Neuronal stem cell (in vitro differentiated cells): ENCODE measurements around the gene FFAR4.

Experiments used
- DNase-seq: peaks from one replicate; pipeline ENCODE4 v3.0.0-alpha.2; 2013; ENCODE audit warnings: low spot score
- H2AFZ ChIP-seq: one replicate; pipeline ENCODE4 v1.6.1; 2013; ENCODE audit warnings: mild to moderate bottlenecking, low read length, inconsistent platforms
- H2AK5ac ChIP-seq: 2 replicates; pipeline ENCODE4 v1.6.1; 2013; ENCODE audit warnings: low read depth, mild to moderate bottlenecking, inconsistent platforms, low read length, moderate library complexity, mixed read lengths
- H2BK120ac ChIP-seq: 2 replicates; pipeline ENCODE4 v1.6.1; 2013; ENCODE audit warnings: low read depth, mild to moderate bottlenecking, inconsistent platforms, low read length, moderate library complexity, mixed read lengths
- H2BK12ac ChIP-seq: one replicate; pipeline ENCODE4 v1.6.1; 2013; ENCODE audit warnings: low read length, inconsistent platforms
- H2BK15ac ChIP-seq: 2 replicates; pipeline ENCODE4 v1.6.1; 2013; ENCODE audit warnings: mild to moderate bottlenecking, low read length, inconsistent platforms, mixed read lengths
- H2BK5ac ChIP-seq: one replicate; pipeline ENCODE4 v1.6.1; 2013; ENCODE audit warnings: inconsistent platforms, mild to moderate bottlenecking, low read length, moderate library complexity
- H3K14ac ChIP-seq: one replicate; pipeline ENCODE4 v1.6.1; 2013; ENCODE audit warnings: low read length, inconsistent platforms
- H3K18ac ChIP-seq: 2 replicates; pipeline ENCODE4 v1.6.1; 2013; ENCODE audit warnings: low read length, inconsistent platforms
- H3K23ac ChIP-seq: 2 replicates; pipeline ENCODE4 v1.6.1; 2013; ENCODE audit warnings: low read depth, mild to moderate bottlenecking, mixed read lengths, low read length, inconsistent platforms; ENCODE audit not compliant: poor library complexity
- H3K27ac ChIP-seq: replicated peaks from 3 replicates; pipeline ENCODE4 v1.5.1; 2013; ENCODE audit warnings: low read length, inconsistent platforms
- H3K27me3 ChIP-seq, 3 experiments: 2 replicates each; pipeline ENCODE4 v1.6.1; 2013; ENCODE audit warnings: low read length in 3 of 3, mild to moderate bottlenecking in 2 of 3, inconsistent platforms in 1 of 3, low read depth in 1 of 3, mixed read lengths in 1 of 3, moderate library complexity in 1 of 3; ENCODE audit not compliant: control insufficient read depth in 3 of 3, insufficient read depth in 3 of 3
- H3K36me3 ChIP-seq, 2 donors: replicated peaks in 1 of 2; 2 replicates each; pipeline ENCODE4 v1.6.1; 2013; ENCODE audit warnings: low read length in 2 of 2; ENCODE audit not compliant: control insufficient read depth in 2 of 2, insufficient read depth in 2 of 2
- H3K4ac ChIP-seq: 2 replicates; pipeline ENCODE4 v1.6.1; 2013; ENCODE audit warnings: inconsistent platforms, mild to moderate bottlenecking, low read length, moderate library complexity
- H3K4me1 ChIP-seq, 2 donors: 1 replicate in 1 of 2; 2 replicates in 1 of 2; pipeline ENCODE4 v1.6.1; 2013; ENCODE audit warnings: low read length in 2 of 2, low read depth in 1 of 2; ENCODE audit not compliant: control insufficient read depth in 2 of 2, insufficient read depth in 1 of 2
- H3K4me2 ChIP-seq: one replicate; pipeline ENCODE4 v1.6.1; 2013; ENCODE audit warnings: mild to moderate bottlenecking, low read length, inconsistent platforms; ENCODE audit not compliant: insufficient read depth, poor library complexity, severe bottlenecking
- H3K4me3 ChIP-seq, 2 donors: 2 replicates each; pipeline ENCODE4 v1.5.1; 2013; ENCODE audit warnings: low read length in 2 of 2, mild to moderate bottlenecking in 2 of 2, inconsistent platforms in 1 of 2, moderate library complexity in 1 of 2
- H3K79me1 ChIP-seq: one replicate; pipeline ENCODE4 v1.6.1; 2013; ENCODE audit warnings: low read depth, mild to moderate bottlenecking, inconsistent platforms, low read length, moderate library complexity
- H3K9ac ChIP-seq: one replicate; pipeline ENCODE4 v1.6.1; 2013; ENCODE audit warnings: mild to moderate bottlenecking, low read depth, low read length, inconsistent platforms; ENCODE audit not compliant: poor library complexity
- H3K9me3 ChIP-seq, 2 donors: replicated peaks in 1 of 2; 2 replicates each; pipeline versions ENCODE3 to v1.6.1; 2013; ENCODE audit warnings: low read length in 2 of 2, mild to moderate bottlenecking in 2 of 2, inconsistent platforms in 1 of 2, low read depth in 1 of 2, mixed read lengths in 1 of 2, moderate library complexity in 1 of 2; ENCODE audit not compliant: control insufficient read depth in 2 of 2, insufficient read depth in 1 of 2
- H4K8ac ChIP-seq: one replicate; pipeline ENCODE4 v1.6.1; 2013; ENCODE audit warnings: low read depth, mild to moderate bottlenecking, inconsistent platforms, low read length, moderate library complexity
- H4K91ac ChIP-seq: one replicate; pipeline ENCODE4 v1.6.1; 2013; ENCODE audit warnings: low read length, low read depth, mild to moderate bottlenecking, inconsistent platforms; ENCODE audit not compliant: poor library complexity
- WGBS, 2 donors: extraction: QIAGEN DNeasy Blood & Tissue Kit; methylation state at CpG; one replicate each; pipeline ENCODE4 v1.1.7; 2013; ENCODE audit warnings: missing lambda C conversion rate in 2 of 2, mixed read lengths in 1 of 2; ENCODE audit not compliant: insufficient read length in 2 of 2, insufficient replicate concordance in 1 of 2; ENCODE audit errors: extremely low coverage in 2 of 2; 5-methylcytosine and 5-hydroxymethylcytosine counted together

The FFAR4 gene

DNA sequence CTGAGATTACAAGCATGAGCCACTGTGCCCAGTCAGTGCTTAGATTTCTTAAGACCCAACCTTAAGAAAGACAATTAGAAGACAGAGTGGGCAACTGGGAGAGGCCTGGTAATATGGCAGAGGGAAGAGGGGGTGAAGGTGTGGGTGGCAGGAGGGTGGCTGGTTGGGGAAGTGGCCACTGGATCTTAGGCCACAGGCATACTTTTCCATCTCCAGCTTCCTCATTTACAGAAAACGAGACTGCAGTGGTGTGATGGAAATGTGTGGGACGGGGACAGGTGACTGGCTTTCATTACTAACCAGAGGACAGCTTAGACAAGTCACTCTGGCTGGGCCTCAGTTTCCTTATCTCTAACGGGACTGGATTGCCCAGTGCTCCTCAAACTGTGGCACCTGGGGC is 1.0 kb upstream of the FFAR4 start:
- H3K23ac ChIP-seq: no peak overlapping the region
- no peak overlapping the region for H3K4me2 ChIP-seq
- H3K18ac ChIP-seq: no peak overlapping the region
- WGBS, 2 donors: no CpG with 5 or more reads among the region's 3 CpGs
- H3K14ac ChIP-seq: no peak overlapping the region
- no peak overlapping the region for H3K4me3 ChIP-seq
- peaks cover 3% of the 10 kb centered on the region in 2 donors for H3K4me1 ChIP-seq
- no peak overlapping the region for H2BK5ac ChIP-seq
- no peak overlapping the region for H2BK120ac ChIP-seq
- H3K9me3 ChIP-seq: no peaks in the 10 kb centered on the region
- no peak overlapping the region for H3K27ac ChIP-seq
- no peaks in the 10 kb centered on the region for H3K36me3 ChIP-seq
- no peak overlapping the region for H2BK15ac ChIP-seq
- H3K9ac ChIP-seq: no peak overlapping the region
- H2AFZ ChIP-seq: no peak overlapping the region
- H2BK12ac ChIP-seq: no peak overlapping the region
- no peak overlapping the region for H3K4ac ChIP-seq
- H2AK5ac ChIP-seq: no peak overlapping the region
- DNase-seq: no peak
- H4K91ac ChIP-seq: no peak overlapping the region
- no peak overlapping the region for H4K8ac ChIP-seq
- no peaks in the 10 kb centered on the region for H3K79me1 ChIP-seq
- peaks cover 17 to 90% (median 42%) of the 10 kb centered on the region in 3 experiments for H3K27me3 ChIP-seq

DNA sequence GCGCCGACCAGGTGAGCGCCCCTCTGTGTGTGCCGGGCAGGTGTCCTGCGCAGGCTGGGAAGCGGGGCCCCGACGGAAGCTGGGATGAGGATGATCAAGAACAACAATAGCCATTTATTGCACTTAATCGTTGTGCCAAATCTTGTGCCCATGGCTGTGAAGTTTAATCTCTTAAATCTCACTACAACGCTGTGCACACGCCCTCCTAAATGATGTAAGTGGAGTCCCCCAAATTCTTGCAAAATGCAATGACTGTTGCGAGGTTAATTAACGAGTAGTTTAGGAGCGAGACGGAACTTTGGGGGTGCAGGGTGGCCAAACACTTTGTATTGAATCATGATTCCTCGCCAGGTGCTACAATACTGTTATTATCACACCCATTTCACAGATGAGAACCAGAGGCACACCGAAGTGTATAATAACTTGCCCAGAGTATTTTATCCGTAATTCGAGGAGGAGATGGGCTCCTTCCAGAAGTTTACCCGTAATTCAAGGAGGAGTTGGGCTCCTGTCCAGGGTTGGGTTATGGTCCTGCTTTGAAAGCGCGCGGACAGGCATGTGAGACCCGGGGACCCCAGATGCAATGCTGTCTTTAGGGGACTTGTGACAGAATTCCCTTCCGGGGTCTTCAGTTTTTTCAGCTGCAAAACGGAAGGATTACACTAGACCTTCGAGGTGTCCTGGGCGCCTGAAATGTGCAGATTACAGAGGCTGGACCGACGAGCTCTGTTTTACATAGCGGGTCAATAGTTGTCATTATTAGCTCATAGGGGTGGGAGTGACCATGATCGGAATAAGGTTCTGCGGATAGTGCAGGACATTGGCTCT is 1.0 kb downstream of the FFAR4 start:
- Histone ChIP-seq H3K14ac (no peak overlapping the region), H2AK5ac (no peak overlapping the region), H3K4me3 (peak overlapping the region in 1 of 2 donors; percentile 77), H2AFZ (peak overlapping the region; percentile 69), H3K4me1 (peaks cover 3% of the 10 kb centered on the region in 2 donors), H2BK12ac (no peak overlapping the region), H4K8ac (no peak overlapping the region), H3K27me3 (peaks cover 17 to 92% (median 42%) of the 10 kb centered on the region in 3 experiments), H3K79me1 (no peaks in the 10 kb centered on the region), H2BK5ac (no peak overlapping the region), H3K18ac (peak overlapping the region; percentile 39), H3K9ac (peak overlapping the region; percentile 68), H3K4me2 (peak overlapping the region; percentile 79), H4K91ac (no peak overlapping the region), H2BK15ac (no peak overlapping the region), H3K4ac (no peak overlapping the region), H2BK120ac (no peak overlapping the region), H3K23ac (no peak overlapping the region), H3K36me3 (no peaks in the 10 kb centered on the region), H3K9me3 (no peaks in the 10 kb centered on the region), H3K27ac (no peak overlapping the region)
- no peak for DNase-seq
- no CpG with 5 or more reads among the region's 33 CpGs for WGBS, 2 donors

DNA sequence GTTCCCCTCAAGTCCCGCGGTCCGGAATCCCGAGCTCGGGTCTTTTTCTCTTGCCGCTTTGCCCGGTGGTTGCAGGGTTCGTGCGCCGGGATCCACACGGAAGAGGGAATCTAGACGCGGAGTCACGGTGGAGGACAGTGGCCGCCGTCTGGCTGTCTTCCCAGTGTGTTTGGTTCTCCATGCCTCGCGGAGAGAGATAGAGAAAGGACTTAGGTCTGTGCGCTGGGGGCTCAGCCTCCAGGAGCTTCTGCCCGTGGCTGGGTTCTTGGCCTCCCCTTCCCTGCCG is 1.6 kb downstream of the FFAR4 start:
- Histone ChIP-seq H3K9ac (no peak overlapping the region), H3K9me3 (no peaks in the 10 kb centered on the region), H3K27me3 (peaks cover 17 to 94% (median 42%) of the 10 kb centered on the region in 3 experiments), H2BK15ac (no peak overlapping the region), H2BK5ac (no peak overlapping the region), H3K23ac (no peak overlapping the region), H3K4ac (no peak overlapping the region), H3K4me2 (no peak overlapping the region), H3K18ac (no peak overlapping the region), H3K14ac (no peak overlapping the region), H4K8ac (no peak overlapping the region), H2BK120ac (no peak overlapping the region), H4K91ac (no peak overlapping the region), H3K27ac (no peak overlapping the region), H3K4me3 (no peak overlapping the region), H3K79me1 (no peaks in the 10 kb centered on the region), H2BK12ac (no peak overlapping the region), H3K4me1 (peaks cover 3% of the 10 kb centered on the region in 2 donors), H2AK5ac (no peak overlapping the region), H2AFZ (no peak overlapping the region), H3K36me3 (no peaks in the 10 kb centered on the region)
- no CpG with 5 or more reads among the region's 21 CpGs for WGBS, 2 donors
- no peak for DNase-seq

DNA sequence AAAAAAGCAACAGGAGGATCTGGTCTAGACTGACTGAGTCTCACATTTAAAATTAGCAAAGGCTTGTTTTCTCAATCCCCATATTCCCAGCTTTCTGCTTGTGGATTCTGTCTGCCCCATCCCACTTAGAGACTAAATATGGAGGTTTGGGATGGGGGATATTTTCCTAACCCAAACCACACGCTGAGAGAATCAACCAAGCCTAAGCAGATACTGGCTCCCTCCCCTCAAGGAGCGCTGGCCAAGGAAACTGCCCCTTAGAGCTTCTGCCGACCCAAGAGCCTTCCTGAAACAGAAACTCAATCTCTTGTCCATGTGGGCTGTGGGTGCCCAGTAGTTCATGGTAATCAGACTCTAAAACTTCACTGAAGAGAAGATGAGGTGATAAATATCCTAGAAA is 3.9 kb downstream of the FFAR4 start:
- Histone ChIP-seq H3K4me1 (peaks cover 3% of the 10 kb centered on the region in 2 donors), H3K14ac (no peak overlapping the region), H3K36me3 (no peaks in the 10 kb centered on the region), H2BK12ac (no peak overlapping the region), H3K23ac (no peak overlapping the region), H2BK5ac (no peak overlapping the region), H3K4me3 (no peak overlapping the region), H3K27me3 (peaks cover 17 to 93% (median 39%) of the 10 kb centered on the region in 3 experiments), H3K9me3 (no peaks in the 10 kb centered on the region), H2BK15ac (no peak overlapping the region), H3K4ac (no peak overlapping the region), H3K9ac (no peak overlapping the region), H4K8ac (no peak overlapping the region), H2AK5ac (no peak overlapping the region), H2AFZ (no peak overlapping the region), H3K27ac (no peak overlapping the region), H3K18ac (no peak overlapping the region), H3K79me1 (no peaks in the 10 kb centered on the region), H2BK120ac (no peak overlapping the region), H3K4me2 (no peak overlapping the region), H4K91ac (no peak overlapping the region)
- no peak for DNase-seq
- WGBS, 2 donors: no CpG with 5 or more reads among the region's 3 CpGs
